Activated naive CD8-positive, alpha-beta T cell treated with anti-CD3 and anti-CD28 coated beads, Interleukin-2, amount 10 ng/mL, durations not matched to agents 7 days and 5 days (primary cell): Measurements from ENCODE around the gene HAP1. TPM values are rescaled to one million over a fixed set of nuclear protein-coding genes. Genes with fewer than 3 reads are reported as not detected.

Experiments used
- ATAC-seq: fragments of 150-1000 bp; cut with Tn5 transposase; one replicate; pipeline ENCODE4 v1.10.0; 2021; ENCODE audit warnings: low read depth, moderate library complexity
- POLR2A ChIA-PET: fragments of 350-600 bp; sonication (Branson Sonifier 250); formaldehyde crosslinking; loops from one replicate; lab custom pipeline; 2021; ENCODE audit warnings: antibody characterized with exemption; lab: Charles Lee
- DNase-seq: peaks from one replicate; pipeline ENCODE4 v3.0.0; 2021
- H3K27ac Mint-ChIP-seq: one replicate; pipeline ENCODE4 v1.8.0; 2022; ENCODE audit warnings: mild to moderate bottlenecking, mixed read lengths
- H3K27me3 Mint-ChIP-seq: one replicate; pipeline ENCODE4 v1.8.0; 2022; ENCODE audit warnings: mild to moderate bottlenecking, moderate library complexity, mixed read lengths
- H3K36me3 Mint-ChIP-seq: one replicate; pipeline ENCODE4 v1.8.0; 2021; ENCODE audit warnings: mild to moderate bottlenecking, mixed read lengths
- H3K4me1 Mint-ChIP-seq: one replicate; pipeline ENCODE4 v1.8.0; 2021; ENCODE audit warnings: mixed read lengths
- H3K4me3 Mint-ChIP-seq: one replicate; pipeline ENCODE4 v1.8.0; 2022; ENCODE audit warnings: mild to moderate bottlenecking, moderate library complexity, mixed read lengths
- H3K9me3 Mint-ChIP-seq: one replicate; pipeline ENCODE4 v1.8.0; 2021; ENCODE audit warnings: mixed read lengths
- total RNA-seq, 2 experiments: library from RNA; stranded (reverse); gene quantifications; one replicate each; pipeline ENCODE4 v1.2.3, GENCODE V29; 2021

The HAP1 gene
- total RNA-seq, 2 experiments from 2014 or later: 0.14 TPM; not detected in 1

DNA sequence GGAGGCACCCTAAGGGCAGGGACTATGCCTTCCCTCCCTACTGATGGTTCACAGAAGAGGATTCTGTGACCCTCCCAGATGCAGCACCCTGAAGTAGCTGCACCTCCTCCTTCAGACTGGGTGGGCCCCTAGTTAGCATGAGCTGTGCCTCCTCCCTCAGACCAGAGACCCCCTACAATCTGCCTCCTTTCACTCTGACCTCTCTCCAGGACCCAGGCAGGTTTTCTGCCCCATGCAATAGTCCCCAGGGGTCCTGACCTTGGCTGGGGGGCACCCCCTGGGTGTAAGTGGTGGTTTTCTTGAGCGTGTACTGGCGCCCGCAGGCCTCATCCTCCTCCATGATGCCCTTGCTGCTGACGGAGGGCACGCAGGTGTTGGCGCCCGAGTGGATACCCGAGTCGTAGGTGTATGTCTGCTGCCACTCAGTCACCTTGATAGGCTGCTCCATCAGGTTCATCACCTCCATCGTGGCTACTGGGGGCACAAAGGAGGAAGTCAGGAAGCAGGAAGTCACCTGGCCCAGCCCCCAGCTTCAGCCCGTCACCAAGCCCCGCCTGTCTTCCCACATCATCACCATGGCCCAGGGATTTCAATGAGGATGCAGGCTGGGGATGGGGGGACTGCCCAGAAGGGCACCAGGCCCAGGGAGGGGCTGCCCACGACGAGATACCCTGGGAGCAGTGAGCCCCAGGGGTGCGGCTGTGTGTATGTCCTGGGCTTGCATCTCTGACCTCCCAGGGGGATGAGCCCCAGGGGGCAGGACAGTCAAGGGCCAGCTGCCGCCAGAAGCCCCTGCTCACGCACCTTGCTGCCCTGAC is 37.2 kb upstream of the HAP1 start:
- POLR2A ChIA-PET: no interaction called here
- DNase-seq: no peak
- H3K4me3 Mint-ChIP-seq: peak overlapping the region; percentile 73
- no peaks in the 10 kb centered on the region for H3K27me3 Mint-ChIP-seq
- H3K4me1 Mint-ChIP-seq: peaks cover 7% of the 10 kb centered on the region
- peak; percentile 31 for ATAC-seq
- peaks cover 1% of the 10 kb centered on the region for H3K36me3 Mint-ChIP-seq
- H3K9me3 Mint-ChIP-seq: no peaks in the 10 kb centered on the region
- peak overlapping the region; percentile 82 for H3K27ac Mint-ChIP-seq

DNA sequence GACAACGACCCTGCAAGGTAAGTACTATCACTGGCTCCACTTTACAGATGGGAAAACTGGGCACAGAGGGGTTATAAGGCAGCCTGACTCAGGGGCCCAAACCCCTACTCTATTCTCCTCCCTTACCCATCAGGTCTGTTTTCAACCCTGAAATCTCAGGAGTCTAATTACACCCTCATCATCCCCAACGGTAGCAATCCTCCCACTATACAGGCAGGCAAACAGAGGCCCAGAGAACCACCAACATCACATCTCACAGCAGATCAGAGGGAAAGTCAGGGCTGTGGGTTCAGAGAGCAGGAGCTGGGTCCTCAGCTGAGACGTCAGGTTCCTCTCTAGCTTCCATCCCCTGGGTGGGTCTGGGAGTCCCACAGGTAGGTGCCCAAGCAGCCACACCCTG is 35.5 kb upstream of the HAP1 start:
- POLR2A ChIA-PET: no interaction called here
- no peaks in the 10 kb centered on the region for H3K9me3 Mint-ChIP-seq
- no peak overlapping the region for H3K27ac Mint-ChIP-seq
- H3K4me1 Mint-ChIP-seq: peaks cover 7% of the 10 kb centered on the region
- H3K27me3 Mint-ChIP-seq: no peaks in the 10 kb centered on the region
- ATAC-seq: no peak
- H3K4me3 Mint-ChIP-seq: no peak overlapping the region
- no peak for DNase-seq
- H3K36me3 Mint-ChIP-seq: peaks cover 1% of the 10 kb centered on the region

DNA sequence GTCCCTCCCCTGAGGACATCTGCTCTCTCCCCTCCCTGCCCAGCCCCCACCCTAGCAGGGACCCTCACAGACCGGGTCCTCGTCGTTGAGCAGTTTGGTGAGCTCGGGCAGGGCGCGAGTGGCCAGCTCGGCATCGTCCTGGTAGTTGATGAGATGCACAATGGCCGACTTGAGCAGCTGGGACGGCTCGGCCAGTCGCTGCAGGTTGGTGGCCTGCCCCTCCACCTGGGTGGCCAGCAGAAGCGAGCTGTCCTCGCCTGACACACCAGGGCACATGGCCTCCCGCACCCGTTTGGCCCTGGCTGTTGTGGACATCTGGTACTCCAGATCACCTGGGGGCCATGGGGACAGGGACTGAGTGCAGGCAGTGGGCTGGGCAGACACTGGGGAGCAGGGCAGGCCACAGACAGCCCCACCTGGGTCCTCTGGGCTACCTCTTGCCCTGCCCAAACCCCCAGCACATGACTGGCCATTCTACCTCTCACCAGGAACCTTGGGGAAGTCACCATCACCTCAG is 35.0 kb upstream of the HAP1 start:
- H3K4me3 Mint-ChIP-seq: no peak overlapping the region
- H3K9me3 Mint-ChIP-seq: no peaks in the 10 kb centered on the region
- H3K27ac Mint-ChIP-seq: no peak overlapping the region
- H3K27me3 Mint-ChIP-seq: no peaks in the 10 kb centered on the region
- H3K4me1 Mint-ChIP-seq: peaks cover 7% of the 10 kb centered on the region
- H3K36me3 Mint-ChIP-seq: peaks cover 1% of the 10 kb centered on the region
- ATAC-seq: no peak
- no peak for DNase-seq
- POLR2A ChIA-PET: no interaction called here

DNA sequence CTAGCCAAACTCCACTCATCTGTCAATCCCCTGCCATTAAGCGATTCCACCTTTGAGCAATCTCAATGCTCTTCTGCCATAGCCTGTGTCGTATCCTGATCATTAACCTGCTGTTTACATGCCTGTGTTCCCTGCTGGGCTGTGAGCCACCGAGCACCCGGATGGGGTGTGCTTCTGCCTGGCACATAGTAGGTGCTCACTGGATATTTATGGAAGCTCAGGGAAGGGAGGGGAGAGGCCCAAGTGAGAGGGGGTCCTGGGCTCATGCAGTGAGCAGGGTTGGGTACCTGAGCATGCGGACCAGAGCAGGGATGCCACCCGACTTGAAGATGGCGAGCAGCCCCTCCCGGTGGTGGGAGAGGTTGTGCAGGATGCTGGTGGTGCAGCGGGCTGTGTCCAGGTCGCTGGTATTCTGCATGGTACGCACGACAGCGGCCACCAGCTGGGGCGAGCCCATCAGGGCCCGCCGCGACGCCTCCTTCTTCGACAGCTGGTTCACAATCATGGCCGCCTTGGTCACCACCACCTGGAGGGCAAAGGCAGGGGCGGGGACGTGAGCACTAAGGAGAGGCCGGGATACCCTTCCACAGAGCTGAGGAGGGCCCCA is 34.3 kb upstream of the HAP1 start:
- no peak for ATAC-seq
- POLR2A ChIA-PET: no interaction called here
- H3K36me3 Mint-ChIP-seq: peaks cover 1% of the 10 kb centered on the region
- no peak overlapping the region for H3K27ac Mint-ChIP-seq
- H3K4me3 Mint-ChIP-seq: no peak overlapping the region
- H3K9me3 Mint-ChIP-seq: no peaks in the 10 kb centered on the region
- H3K27me3 Mint-ChIP-seq: no peaks in the 10 kb centered on the region
- DNase-seq: no peak
- peaks cover 7% of the 10 kb centered on the region for H3K4me1 Mint-ChIP-seq

DNA sequence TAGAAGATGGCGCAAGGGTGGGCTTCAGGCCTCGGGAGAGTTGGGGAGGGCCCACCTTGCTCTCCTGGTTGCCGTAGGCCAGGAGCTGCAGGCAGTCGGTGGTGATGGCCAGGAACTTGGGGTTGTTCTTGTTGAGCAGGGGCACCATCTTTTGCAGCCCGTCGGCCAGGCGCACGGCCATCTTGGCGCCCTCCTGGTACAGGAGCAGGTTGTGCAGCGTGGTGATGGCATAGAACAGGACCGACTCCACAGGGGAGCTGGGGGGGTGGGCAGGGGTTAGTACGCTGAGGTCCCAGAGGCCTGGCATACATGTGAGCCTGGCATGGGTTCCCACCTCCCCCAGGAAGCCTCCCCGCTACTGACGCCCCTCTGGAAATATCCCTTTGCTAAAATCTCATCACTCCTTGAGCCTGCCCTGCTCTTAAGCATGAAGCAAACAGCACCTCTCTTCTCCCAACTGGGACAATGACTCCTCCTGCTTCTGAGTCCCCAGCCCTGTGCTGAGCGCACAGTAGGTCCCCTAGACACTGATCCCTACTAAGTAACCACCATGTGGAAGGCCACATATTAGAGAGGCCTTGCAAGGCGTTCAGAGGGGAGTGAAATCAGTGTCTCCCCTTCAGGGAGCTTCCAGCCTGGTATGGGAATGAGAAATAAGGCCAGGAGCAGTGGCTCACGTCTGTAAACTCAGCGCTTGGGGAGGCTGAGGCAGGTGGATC is 33.0 kb upstream of the HAP1 start:
- Mint-ChIP-seq H3K27ac (no peak overlapping the region), H3K27me3 (no peaks in the 10 kb centered on the region), H3K36me3 (peaks cover 1% of the 10 kb centered on the region), H3K9me3 (no peaks in the 10 kb centered on the region), H3K4me1 (peaks cover 7% of the 10 kb centered on the region), H3K4me3 (no peak overlapping the region)
- DNase-seq (no peak), ATAC-seq (no peak)
- POLR2A ChIA-PET: no interaction called here

DNA sequence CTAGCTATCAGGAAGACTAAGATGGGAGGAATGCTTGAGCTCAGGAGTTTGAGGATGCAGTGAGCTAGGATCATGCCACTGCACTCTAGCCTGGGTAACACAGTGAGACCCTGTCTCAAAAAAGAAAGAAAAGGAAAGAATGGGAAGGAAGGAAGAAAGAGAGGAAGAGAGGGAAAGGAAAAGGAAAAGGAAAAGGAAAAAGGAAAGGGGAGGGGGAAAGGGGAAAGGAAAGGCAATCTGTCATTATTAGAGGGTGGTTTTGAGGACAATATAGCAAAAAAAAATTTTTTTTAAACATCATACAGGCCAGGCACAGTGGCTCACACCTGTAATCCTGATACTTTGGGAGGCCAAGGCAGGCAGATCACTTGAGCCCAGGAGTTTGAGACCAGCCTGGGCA is 31.7 kb upstream of the HAP1 start:
- H3K4me3 Mint-ChIP-seq: no peak overlapping the region
- no peak overlapping the region for H3K27ac Mint-ChIP-seq
- POLR2A ChIA-PET: no interaction called here
- ATAC-seq (no peak), DNase-seq (no peak)
- H3K4me1 Mint-ChIP-seq: peaks cover 2% of the 10 kb centered on the region
- H3K27me3 Mint-ChIP-seq: no peaks in the 10 kb centered on the region
- H3K36me3 Mint-ChIP-seq: peaks cover 1% of the 10 kb centered on the region
- H3K9me3 Mint-ChIP-seq: no peaks in the 10 kb centered on the region

DNA sequence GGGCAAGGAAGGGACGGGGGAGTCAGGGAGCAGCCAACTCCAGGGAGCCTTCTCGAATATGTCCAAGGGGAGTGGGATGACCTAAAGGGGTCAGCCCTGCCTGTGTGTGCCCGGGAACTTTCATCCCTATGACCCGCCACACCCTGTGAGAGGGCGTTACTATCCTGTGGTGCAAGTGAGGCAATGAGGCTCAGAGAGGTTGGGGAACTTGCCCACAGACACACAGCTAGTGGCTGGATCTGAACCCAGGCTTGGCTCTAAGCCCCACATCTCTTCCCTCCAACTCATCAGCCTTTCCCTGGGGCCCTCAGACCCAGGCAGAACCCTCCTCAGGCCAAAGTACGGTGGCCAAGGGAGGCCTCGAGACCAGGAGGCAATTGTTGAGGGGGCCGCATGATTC is 28.9 kb upstream of the HAP1 start:
- H3K27me3 Mint-ChIP-seq: no peaks in the 10 kb centered on the region
- no peak overlapping the region for H3K27ac Mint-ChIP-seq

DNA sequence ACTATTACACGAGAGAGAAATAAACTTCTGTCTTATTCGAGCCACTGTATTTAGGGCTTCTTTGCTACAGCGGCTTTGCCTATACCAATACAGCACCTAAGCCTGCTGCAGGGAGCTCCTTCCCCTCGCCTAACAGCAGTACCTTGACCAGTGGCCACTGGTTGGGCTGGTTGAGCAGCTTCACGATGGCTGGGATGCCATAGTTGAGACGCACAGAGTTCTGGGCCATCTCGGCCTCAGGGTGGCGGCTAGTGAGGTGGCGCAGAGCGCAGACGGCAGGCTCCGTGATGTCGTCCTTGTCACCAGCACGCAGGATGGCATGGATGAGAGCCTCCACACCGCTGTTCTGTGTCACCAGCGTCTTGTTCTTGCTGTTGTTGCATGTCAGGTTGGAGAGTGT is 28.4 kb upstream of the HAP1 start:
- no peaks in the 10 kb centered on the region for H3K36me3 Mint-ChIP-seq
- POLR2A ChIA-PET: no interaction called here
- ATAC-seq (no peak), DNase-seq (no peak)
- H3K4me1 Mint-ChIP-seq: no peaks in the 10 kb centered on the region
- no peaks in the 10 kb centered on the region for H3K27me3 Mint-ChIP-seq
- no peak overlapping the region for H3K27ac Mint-ChIP-seq
- no peaks in the 10 kb centered on the region for H3K9me3 Mint-ChIP-seq
- no peak overlapping the region for H3K4me3 Mint-ChIP-seq

More for the DNA sequence above, 28.9 kb upstream of the HAP1 start:
- POLR2A ChIA-PET: no interaction called here
- ATAC-seq (no peak), DNase-seq (no peak)
- H3K9me3 Mint-ChIP-seq: no peaks in the 10 kb centered on the region
- H3K36me3 Mint-ChIP-seq: no peaks in the 10 kb centered on the region
- H3K4me3 Mint-ChIP-seq: no peak overlapping the region
- no peaks in the 10 kb centered on the region for H3K4me1 Mint-ChIP-seq

DNA sequence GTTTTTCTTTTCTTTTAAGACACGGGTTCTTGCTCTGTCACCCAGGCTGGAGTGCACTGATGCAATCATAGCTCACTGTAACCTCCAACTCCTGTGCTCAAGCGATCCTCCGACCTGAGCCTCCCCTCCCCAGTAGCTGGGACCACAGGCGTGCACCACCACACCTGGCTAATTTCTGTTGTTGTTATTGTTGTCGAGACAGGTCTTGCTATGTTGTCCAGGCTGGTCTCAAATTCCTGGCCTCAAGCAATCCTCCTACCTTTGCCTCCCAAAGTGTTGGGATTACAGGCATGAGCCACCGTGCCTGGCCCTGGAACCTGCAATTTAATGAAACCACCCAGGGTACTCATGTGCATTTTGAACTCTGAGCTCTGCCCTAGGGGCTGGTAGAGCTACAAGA is 27.9 kb upstream of the HAP1 start:
- ATAC-seq (no peak), DNase-seq (no peak)
- no peak overlapping the region for H3K27ac Mint-ChIP-seq
- H3K4me3 Mint-ChIP-seq: no peak overlapping the region
- no peaks in the 10 kb centered on the region for H3K36me3 Mint-ChIP-seq
- POLR2A ChIA-PET: no interaction called here
- H3K4me1 Mint-ChIP-seq: no peaks in the 10 kb centered on the region
- no peaks in the 10 kb centered on the region for H3K9me3 Mint-ChIP-seq
- no peaks in the 10 kb centered on the region for H3K27me3 Mint-ChIP-seq

DNA sequence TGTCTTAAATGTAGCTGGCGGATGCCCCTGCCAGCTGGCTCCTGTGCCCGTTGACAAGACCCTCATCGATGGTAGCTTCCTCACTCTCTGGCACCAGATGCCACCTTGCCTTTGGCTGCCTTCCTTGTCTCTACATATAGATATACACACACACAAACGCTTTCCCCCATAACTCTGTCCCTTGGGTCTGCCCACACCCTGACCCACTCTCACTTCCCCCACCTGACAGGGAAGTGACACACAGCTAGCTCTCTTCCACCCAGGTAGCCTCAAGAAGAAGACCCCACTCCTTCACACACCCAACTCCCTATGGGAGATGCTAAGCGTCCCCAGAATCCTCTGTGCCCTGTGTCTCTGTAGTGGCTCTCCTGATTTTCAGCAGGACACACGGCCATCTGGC is 26.4 kb upstream of the HAP1 start:
- Mint-ChIP-seq H3K4me3 (no peak overlapping the region), H3K9me3 (no peaks in the 10 kb centered on the region), H3K36me3 (no peaks in the 10 kb centered on the region), H3K27me3 (no peaks in the 10 kb centered on the region), H3K4me1 (no peaks in the 10 kb centered on the region), H3K27ac (no peak overlapping the region)
- DNase-seq (no peak), ATAC-seq (no peak)
- POLR2A ChIA-PET: interaction anchor here (0.6 kb wide), 1 partner anchor 9 kb away, joined by 3 read pairs; no protein-coding TSS in a partner anchor

DNA sequence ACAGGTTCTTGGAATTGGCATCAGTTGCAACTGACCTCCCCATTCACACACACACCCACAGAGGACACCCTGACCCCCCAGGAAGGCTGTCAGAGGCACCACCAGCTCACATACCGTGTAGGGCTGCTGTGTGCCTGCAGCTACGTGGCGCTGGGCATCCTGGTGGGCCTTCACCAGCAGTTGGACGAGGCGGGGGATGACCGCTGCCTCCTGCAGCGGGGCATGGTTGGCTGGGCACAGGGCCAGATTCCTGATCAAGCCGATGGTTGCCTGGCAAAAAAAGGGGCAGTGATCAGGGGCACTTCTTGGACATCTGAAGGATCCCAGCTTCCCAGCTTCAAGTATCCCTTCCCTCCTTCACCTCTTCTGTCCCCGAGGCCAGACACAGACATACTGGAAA is 24.2 kb upstream of the HAP1 start:
- POLR2A ChIA-PET: interaction anchor here (0.6 kb wide), 1 partner anchor 65 kb away, joined by 4 read pairs; no protein-coding TSS in a partner anchor
- DNase-seq (no peak), ATAC-seq (no peak)
- H3K27ac Mint-ChIP-seq: no peak overlapping the region
- H3K9me3 Mint-ChIP-seq: no peaks in the 10 kb centered on the region
- no peaks in the 10 kb centered on the region for H3K36me3 Mint-ChIP-seq
- H3K4me1 Mint-ChIP-seq: no peaks in the 10 kb centered on the region
- no peaks in the 10 kb centered on the region for H3K27me3 Mint-ChIP-seq
- H3K4me3 Mint-ChIP-seq: no peak overlapping the region

DNA sequence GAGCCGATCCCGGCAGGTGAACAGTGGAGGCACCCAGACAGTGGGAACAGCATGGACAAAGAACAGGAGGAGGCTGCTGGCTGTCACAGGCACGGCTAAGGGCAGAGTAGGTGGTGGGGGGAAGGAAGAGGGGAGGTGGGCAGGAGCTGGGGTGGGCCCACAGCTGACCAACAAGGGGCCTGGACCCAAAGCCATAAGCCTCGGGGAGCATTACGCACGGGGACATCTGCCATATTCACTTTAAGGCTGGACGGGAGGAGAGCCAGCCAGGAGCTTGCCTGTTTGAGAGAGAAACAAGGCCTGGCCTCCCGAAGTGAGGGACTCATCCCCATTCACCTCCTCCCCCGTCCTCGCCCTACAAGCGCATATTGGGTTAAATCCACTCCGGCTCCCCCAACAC is 19.6 kb upstream of the HAP1 start:
- no peak overlapping the region for H3K4me3 Mint-ChIP-seq
- H3K9me3 Mint-ChIP-seq: no peaks in the 10 kb centered on the region
- H3K36me3 Mint-ChIP-seq: no peaks in the 10 kb centered on the region
- POLR2A ChIA-PET: no interaction called here
- DNase-seq (no peak), ATAC-seq (no peak)
- no peaks in the 10 kb centered on the region for H3K27me3 Mint-ChIP-seq
- no peak overlapping the region for H3K27ac Mint-ChIP-seq
- H3K4me1 Mint-ChIP-seq: no peaks in the 10 kb centered on the region

DNA sequence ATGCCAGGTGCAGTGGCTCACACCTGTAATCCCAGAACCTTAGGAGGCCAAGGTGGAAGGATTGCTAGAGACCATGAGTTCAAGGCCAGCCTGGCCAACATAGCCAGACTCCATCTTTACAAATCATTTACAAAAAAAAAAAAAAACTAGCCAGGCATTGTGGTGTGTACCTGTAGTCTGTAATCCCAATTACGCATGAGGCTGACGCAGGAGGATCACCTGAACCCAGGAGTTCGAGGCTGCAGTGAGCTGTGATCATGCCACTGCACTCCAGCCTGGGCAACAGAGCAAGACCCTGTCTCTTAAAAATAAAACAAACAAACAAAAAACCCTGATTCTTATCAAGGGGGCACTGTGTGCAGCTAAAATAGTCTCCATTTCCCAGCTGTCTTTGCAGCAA is 16.8 kb upstream of the HAP1 start:
- H3K9me3 Mint-ChIP-seq: no peaks in the 10 kb centered on the region
- H3K36me3 Mint-ChIP-seq: no peaks in the 10 kb centered on the region
- ATAC-seq (no peak), DNase-seq (no peak)
- POLR2A ChIA-PET: interaction anchor here (0.7 kb wide), 1 partner anchor 9 kb away, joined by 3 read pairs; no protein-coding TSS in a partner anchor
- no peaks in the 10 kb centered on the region for H3K27me3 Mint-ChIP-seq
- no peak overlapping the region for H3K4me3 Mint-ChIP-seq
- no peaks in the 10 kb centered on the region for H3K4me1 Mint-ChIP-seq
- no peak overlapping the region for H3K27ac Mint-ChIP-seq
